HEK293 (cell line): ENCODE data around the gene PAX3.

Experiments
- EGR2 ChIP-seq: fragments of 450-650 bp; formaldehyde crosslinking; IDR thresholded peaks from 2 replicates; pipeline ENCODE4 v1.5.1; 2016; ENCODE audit warnings: low read depth, missing biosample characterization, missing genetic modification characterization
- FEZF1 ChIP-seq: fragments of 450-650 bp; formaldehyde crosslinking; IDR thresholded peaks from 2 replicates; pipeline ENCODE4 v1.5.1; 2016; ENCODE audit warnings: missing biosample characterization, missing genetic modification characterization
- GLIS1 ChIP-seq: fragments of 450-650 bp; formaldehyde crosslinking; IDR thresholded peaks from 2 replicates; pipeline ENCODE4 v1.5.1; 2016; ENCODE audit warnings: missing biosample characterization, missing genetic modification characterization
- HOXD13 ChIP-seq: sonication (generic); formaldehyde crosslinking; IDR thresholded peaks from 2 replicates; pipeline ENCODE4 v1.8.0; 2022; ENCODE audit warnings: missing genetic modification reagents, borderline replicate concordance
- MZF1 ChIP-seq: fragments of 450-650 bp; formaldehyde crosslinking; IDR thresholded peaks from 2 replicates; pipeline ENCODE4 v1.5.1; 2017; ENCODE audit warnings: missing biosample characterization, missing genetic modification characterization, borderline replicate concordance
- SCRT2 ChIP-seq: fragments of 450-650 bp; formaldehyde crosslinking; IDR thresholded peaks from 2 replicates; pipeline ENCODE4 v1.5.1; 2016; ENCODE audit warnings: missing biosample characterization, missing genetic modification characterization
- SP3 ChIP-seq: fragments of 450-650 bp; formaldehyde crosslinking; IDR thresholded peaks from 2 replicates; pipeline ENCODE4 v1.5.1; 2016; ENCODE audit warnings: missing biosample characterization, missing genetic modification characterization
- ZEB2 ChIP-seq: fragments of 450-650 bp; formaldehyde crosslinking; IDR thresholded peaks from 2 replicates; pipeline ENCODE4 v1.5.1; 2016; ENCODE audit warnings: missing biosample characterization, missing genetic modification characterization
- ZIC2 ChIP-seq: fragments of 450-650 bp; formaldehyde crosslinking; IDR thresholded peaks from 2 replicates; pipeline ENCODE4 v1.5.1; 2016; ENCODE audit warnings: missing biosample characterization, missing genetic modification characterization
- ZNF114 ChIP-seq: fragments of 450-650 bp; formaldehyde crosslinking; IDR thresholded peaks from 2 replicates; pipeline ENCODE4 v1.5.0; 2017; ENCODE audit warnings: missing biosample characterization, missing genetic modification characterization
- ZNF133 ChIP-seq: fragments of 450-650 bp; formaldehyde crosslinking; IDR thresholded peaks from 2 replicates; pipeline ENCODE4 v1.5.1; 2016; ENCODE audit warnings: missing biosample characterization, missing genetic modification characterization
- ZNF175 ChIP-seq: fragments of 450-650 bp; formaldehyde crosslinking; IDR thresholded peaks from 2 replicates; pipeline ENCODE4 v1.5.1; 2016; ENCODE audit warnings: missing biosample characterization, missing genetic modification characterization
- ZNF221 ChIP-seq: fragments of 450-650 bp; formaldehyde crosslinking; IDR thresholded peaks from 2 replicates; pipeline ENCODE4 v1.5.1; 2017; ENCODE audit warnings: missing biosample characterization, missing genetic modification characterization, borderline replicate concordance
- ZNF501 ChIP-seq: fragments of 450-650 bp; formaldehyde crosslinking; IDR thresholded peaks from 2 replicates; pipeline ENCODE4 v1.5.1; 2016; ENCODE audit warnings: missing biosample characterization, missing genetic modification characterization
- ZNF555 ChIP-seq: fragments of 450-650 bp; formaldehyde crosslinking; conservative IDR thresholded peaks from 2 replicates; pipeline ENCODE4 v1.5.1; 2017; ENCODE audit warnings: missing biosample characterization, mild to moderate bottlenecking, missing genetic modification characterization, inconsistent platforms
- ZNF561 ChIP-seq: fragments of 450-650 bp; IDR thresholded peaks from 2 replicates; pipeline ENCODE4 v1.5.1; 2018; ENCODE audit warnings: missing biosample characterization, missing genetic modification characterization, borderline replicate concordance
- ZNF600 ChIP-seq: fragments of 450-650 bp; formaldehyde crosslinking; IDR thresholded peaks from 2 replicates; pipeline ENCODE4 v1.5.1; 2016; ENCODE audit warnings: missing biosample characterization, missing genetic modification characterization
- ZNF654 ChIP-seq: fragments of 450-650 bp; formaldehyde crosslinking; IDR thresholded peaks from 2 replicates; pipeline ENCODE4 v1.5.1; 2016; ENCODE audit warnings: low read depth, missing biosample characterization, missing genetic modification characterization
- ZNF660 ChIP-seq: fragments of 450-650 bp; IDR thresholded peaks from 2 replicates; pipeline ENCODE4 v1.5.1; 2018; ENCODE audit warnings: missing biosample characterization, mild to moderate bottlenecking, missing genetic modification characterization
- ZNF670 ChIP-seq: fragments of 450-650 bp; formaldehyde crosslinking; IDR thresholded peaks from 2 replicates; pipeline ENCODE4 v1.5.1; 2016; ENCODE audit warnings: missing biosample characterization, missing genetic modification characterization, low read depth
- ZNF768 ChIP-seq: fragments of 450-650 bp; formaldehyde crosslinking; IDR thresholded peaks from 2 replicates; pipeline ENCODE4 v1.5.1; 2018; ENCODE audit warnings: missing biosample characterization, mild to moderate bottlenecking, missing genetic modification characterization
- ZNF843 ChIP-seq: fragments of 450-650 bp; formaldehyde crosslinking; IDR thresholded peaks from 2 replicates; pipeline ENCODE4 v1.5.1; 2016; ENCODE audit warnings: missing biosample characterization, missing genetic modification characterization
- ZSCAN30 ChIP-seq: fragments of 450-650 bp; IDR thresholded peaks from 2 replicates; pipeline ENCODE4 v1.5.1; 2018; ENCODE audit warnings: missing biosample characterization, mild to moderate bottlenecking, missing genetic modification characterization, moderate library complexity
- ZXDB ChIP-seq: fragments of 450-650 bp; formaldehyde crosslinking; IDR thresholded peaks from 2 replicates; pipeline ENCODE4 v1.5.1; 2016; ENCODE audit warnings: missing biosample characterization, missing genetic modification characterization
- TF ChIP-seq, protein P1 (sequence below): fragments of 450-650 bp; formaldehyde crosslinking; IDR thresholded peaks from 2 replicates; pipeline ENCODE4 v1.5.1; 2016; ENCODE audit warnings: missing biosample characterization, missing genetic modification characterization, borderline replicate concordance
- TF ChIP-seq, protein P2 (sequence below): fragments of 450-650 bp; formaldehyde crosslinking; conservative IDR thresholded peaks from 2 replicates; pipeline ENCODE4 v1.5.1; 2016; ENCODE audit warnings: low read depth, missing biosample characterization, missing genetic modification characterization
- TF ChIP-seq, protein P3 (sequence below): fragments of 450-650 bp; formaldehyde crosslinking; IDR thresholded peaks from 2 replicates; pipeline ENCODE4 v1.5.1; 2016; ENCODE audit warnings: missing biosample characterization, missing genetic modification characterization
- TF ChIP-seq, protein P4 (sequence below): fragments of 450-650 bp; formaldehyde crosslinking; IDR thresholded peaks from 2 replicates; pipeline ENCODE4 v1.5.0; 2017; ENCODE audit warnings: missing biosample characterization, missing genetic modification characterization, borderline replicate concordance
- TF ChIP-seq, protein P5 (sequence below): fragments of 450-650 bp; formaldehyde crosslinking; IDR thresholded peaks from 2 replicates; pipeline ENCODE4 v1.5.1; 2016; ENCODE audit warnings: missing biosample characterization, missing genetic modification characterization

The PAX3 gene

DNA sequence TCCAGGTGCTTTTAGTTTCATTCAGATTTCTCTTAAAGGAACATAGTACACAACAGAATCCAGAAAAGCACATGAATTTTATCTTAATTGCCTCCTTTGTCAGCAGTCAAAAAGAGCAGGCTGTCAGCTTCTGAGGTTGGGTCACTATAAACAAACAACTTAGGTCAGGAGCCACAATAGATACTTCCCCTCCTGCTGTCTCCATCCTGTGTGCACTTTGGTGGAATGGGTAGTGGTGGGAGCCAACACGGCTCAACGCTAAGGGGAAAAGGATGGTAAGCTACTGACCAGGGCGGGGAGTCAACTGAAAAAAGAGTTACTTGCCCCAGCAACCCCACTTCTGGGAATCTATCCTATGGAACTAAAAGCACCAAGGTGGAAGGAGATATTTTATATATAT is 121.9 kb downstream of the PAX3 start (continued):
- TF ChIP-seq, protein P1, sequence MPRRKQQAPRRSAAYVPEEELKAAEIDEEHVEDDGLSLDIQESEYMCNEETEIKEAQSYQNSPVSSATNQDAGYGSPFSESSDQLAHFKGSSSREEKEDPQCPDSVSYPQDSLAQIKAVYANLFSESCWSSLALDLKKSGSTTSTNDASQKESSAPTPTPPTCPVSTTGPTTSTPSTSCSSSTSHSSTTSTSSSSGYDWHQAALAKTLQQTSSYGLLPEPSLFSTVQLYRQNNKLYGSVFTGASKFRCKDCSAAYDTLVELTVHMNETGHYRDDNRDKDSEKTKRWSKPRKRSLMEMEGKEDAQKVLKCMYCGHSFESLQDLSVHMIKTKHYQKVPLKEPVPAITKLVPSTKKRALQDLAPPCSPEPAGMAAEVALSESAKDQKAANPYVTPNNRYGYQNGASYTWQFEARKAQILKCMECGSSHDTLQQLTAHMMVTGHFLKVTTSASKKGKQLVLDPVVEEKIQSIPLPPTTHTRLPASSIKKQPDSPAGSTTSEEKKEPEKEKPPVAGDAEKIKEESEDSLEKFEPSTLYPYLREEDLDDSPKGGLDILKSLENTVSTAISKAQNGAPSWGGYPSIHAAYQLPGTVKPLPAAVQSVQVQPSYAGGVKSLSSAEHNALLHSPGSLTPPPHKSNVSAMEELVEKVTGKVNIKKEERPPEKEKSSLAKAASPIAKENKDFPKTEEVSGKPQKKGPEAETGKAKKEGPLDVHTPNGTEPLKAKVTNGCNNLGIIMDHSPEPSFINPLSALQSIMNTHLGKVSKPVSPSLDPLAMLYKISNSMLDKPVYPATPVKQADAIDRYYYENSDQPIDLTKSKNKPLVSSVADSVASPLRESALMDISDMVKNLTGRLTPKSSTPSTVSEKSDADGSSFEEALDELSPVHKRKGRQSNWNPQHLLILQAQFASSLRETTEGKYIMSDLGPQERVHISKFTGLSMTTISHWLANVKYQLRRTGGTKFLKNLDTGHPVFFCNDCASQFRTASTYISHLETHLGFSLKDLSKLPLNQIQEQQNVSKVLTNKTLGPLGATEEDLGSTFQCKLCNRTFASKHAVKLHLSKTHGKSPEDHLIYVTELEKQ (tag by site-specific recombination), result no peak
- no peak for TF ChIP-seq ZNF654 (tag by site-specific recombination)
- TF ChIP-seq, protein P2, sequence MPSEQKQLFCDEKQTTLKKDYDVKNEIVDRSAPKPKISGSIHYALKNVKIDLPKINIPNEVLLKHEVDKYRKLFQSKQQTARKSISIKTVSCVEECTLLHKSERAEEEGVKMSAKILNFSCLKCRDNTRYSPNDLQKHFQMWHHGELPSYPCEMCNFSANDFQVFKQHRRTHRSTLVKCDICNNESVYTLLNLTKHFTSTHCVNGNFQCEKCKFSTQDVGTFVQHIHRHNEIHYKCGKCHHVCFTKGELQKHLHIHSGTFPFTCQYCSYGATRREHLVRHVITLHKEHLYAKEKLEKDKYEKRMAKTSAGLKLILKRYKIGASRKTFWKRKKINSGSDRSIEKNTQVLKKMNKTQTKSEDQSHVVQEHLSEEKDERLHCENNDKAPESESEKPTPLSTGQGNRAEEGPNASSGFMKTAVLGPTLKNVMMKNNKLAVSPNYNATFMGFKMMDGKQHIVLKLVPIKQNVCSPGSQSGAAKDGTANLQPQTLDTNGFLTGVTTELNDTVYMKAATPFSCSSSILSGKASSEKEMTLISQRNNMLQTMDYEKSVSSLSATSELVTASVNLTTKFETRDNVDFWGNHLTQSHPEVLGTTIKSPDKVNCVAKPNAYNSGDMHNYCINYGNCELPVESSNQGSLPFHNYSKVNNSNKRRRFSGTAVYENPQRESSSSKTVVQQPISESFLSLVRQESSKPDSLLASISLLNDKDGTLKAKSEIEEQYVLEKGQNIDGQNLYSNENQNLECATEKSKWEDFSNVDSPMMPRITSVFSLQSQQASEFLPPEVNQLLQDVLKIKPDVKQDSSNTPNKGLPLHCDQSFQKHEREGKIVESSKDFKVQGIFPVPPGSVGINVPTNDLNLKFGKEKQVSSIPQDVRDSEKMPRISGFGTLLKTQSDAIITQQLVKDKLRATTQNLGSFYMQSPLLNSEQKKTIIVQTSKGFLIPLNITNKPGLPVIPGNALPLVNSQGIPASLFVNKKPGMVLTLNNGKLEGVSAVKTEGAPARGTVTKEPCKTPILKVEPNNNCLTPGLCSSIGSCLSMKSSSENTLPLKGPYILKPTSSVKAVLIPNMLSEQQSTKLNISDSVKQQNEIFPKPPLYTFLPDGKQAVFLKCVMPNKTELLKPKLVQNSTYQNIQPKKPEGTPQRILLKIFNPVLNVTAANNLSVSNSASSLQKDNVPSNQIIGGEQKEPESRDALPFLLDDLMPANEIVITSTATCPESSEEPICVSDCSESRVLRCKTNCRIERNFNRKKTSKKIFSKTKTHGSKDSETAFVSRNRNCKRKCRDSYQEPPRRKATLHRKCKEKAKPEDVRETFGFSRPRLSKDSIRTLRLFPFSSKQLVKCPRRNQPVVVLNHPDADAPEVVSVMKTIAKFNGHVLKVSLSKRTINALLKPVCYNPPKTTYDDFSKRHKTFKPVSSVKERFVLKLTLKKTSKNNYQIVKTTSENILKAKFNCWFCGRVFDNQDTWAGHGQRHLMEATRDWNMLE (tag by site-specific recombination), result no peak
- peak; percentile 15; the same call in 1 of the 2 replicates for TF ChIP-seq GLIS1
- no peak for TF ChIP-seq SCRT2 (tag by site-specific recombination)
- TF ChIP-seq ZNF175 (tag by site-specific recombination), result no peak
- TF ChIP-seq HOXD13 (CRISPR knock-in tag), result no peak
- peak; percentile 99 for TF ChIP-seq FEZF1 (tag by site-specific recombination)
- 0 out of 2 replicates have a peak, but pooled peaks have one; percentile 29 for TF ChIP-seq ZXDB
- TF ChIP-seq, protein P3, sequence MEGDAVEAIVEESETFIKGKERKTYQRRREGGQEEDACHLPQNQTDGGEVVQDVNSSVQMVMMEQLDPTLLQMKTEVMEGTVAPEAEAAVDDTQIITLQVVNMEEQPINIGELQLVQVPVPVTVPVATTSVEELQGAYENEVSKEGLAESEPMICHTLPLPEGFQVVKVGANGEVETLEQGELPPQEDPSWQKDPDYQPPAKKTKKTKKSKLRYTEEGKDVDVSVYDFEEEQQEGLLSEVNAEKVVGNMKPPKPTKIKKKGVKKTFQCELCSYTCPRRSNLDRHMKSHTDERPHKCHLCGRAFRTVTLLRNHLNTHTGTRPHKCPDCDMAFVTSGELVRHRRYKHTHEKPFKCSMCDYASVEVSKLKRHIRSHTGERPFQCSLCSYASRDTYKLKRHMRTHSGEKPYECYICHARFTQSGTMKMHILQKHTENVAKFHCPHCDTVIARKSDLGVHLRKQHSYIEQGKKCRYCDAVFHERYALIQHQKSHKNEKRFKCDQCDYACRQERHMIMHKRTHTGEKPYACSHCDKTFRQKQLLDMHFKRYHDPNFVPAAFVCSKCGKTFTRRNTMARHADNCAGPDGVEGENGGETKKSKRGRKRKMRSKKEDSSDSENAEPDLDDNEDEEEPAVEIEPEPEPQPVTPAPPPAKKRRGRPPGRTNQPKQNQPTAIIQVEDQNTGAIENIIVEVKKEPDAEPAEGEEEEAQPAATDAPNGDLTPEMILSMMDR (tag by site-specific recombination), result no peak
- no peak for TF ChIP-seq ZNF670 (tag by site-specific recombination)
- TF ChIP-seq ZNF221 (tag by site-specific recombination), result no peak
- TF ChIP-seq ZNF768 (tag by site-specific recombination), result no peak
- TF ChIP-seq ZNF501 (tag by site-specific recombination), result no peak
- TF ChIP-seq ZIC2 (tag by site-specific recombination), result peak; percentile 40; the same call in 1 of the 2 replicates
- peak; percentile 40; the same call in 1 of the 2 replicates for TF ChIP-seq ZNF843 (tag by site-specific recombination)
- no peak for TF ChIP-seq ZNF114
- no peak for TF ChIP-seq EGR2 (tag by site-specific recombination)
- no peak for TF ChIP-seq ZNF600 (tag by site-specific recombination)
- TF ChIP-seq ZEB2 (tag by site-specific recombination), result no peak
- TF ChIP-seq MZF1 (tag by site-specific recombination), result no peak; the same call in 1 of the 2 replicates
- peak; percentile 73; the same call in 1 of the 2 replicates for TF ChIP-seq ZNF561 (tag by site-specific recombination)
- TF ChIP-seq ZNF555, result no peak
- TF ChIP-seq, protein P4, sequence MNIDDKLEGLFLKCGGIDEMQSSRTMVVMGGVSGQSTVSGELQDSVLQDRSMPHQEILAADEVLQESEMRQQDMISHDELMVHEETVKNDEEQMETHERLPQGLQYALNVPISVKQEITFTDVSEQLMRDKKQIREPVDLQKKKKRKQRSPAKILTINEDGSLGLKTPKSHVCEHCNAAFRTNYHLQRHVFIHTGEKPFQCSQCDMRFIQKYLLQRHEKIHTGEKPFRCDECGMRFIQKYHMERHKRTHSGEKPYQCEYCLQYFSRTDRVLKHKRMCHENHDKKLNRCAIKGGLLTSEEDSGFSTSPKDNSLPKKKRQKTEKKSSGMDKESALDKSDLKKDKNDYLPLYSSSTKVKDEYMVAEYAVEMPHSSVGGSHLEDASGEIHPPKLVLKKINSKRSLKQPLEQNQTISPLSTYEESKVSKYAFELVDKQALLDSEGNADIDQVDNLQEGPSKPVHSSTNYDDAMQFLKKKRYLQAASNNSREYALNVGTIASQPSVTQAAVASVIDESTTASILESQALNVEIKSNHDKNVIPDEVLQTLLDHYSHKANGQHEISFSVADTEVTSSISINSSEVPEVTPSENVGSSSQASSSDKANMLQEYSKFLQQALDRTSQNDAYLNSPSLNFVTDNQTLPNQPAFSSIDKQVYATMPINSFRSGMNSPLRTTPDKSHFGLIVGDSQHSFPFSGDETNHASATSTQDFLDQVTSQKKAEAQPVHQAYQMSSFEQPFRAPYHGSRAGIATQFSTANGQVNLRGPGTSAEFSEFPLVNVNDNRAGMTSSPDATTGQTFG (tag by site-specific recombination), result no peak
- no peak for TF ChIP-seq SP3 (tag by site-specific recombination)
- TF ChIP-seq ZNF660, result no peak
- peak; percentile 52; the same call in 1 of the 2 replicates for TF ChIP-seq ZSCAN30
- no peak for TF ChIP-seq ZNF133 (tag by site-specific recombination)
- TF ChIP-seq, protein P5, sequence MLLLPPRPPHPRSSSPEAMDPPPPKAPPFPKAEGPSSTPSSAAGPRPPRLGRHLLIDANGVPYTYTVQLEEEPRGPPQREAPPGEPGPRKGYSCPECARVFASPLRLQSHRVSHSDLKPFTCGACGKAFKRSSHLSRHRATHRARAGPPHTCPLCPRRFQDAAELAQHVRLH (tag by site-specific recombination), result no peak
